H9 (cell line): ENCODE measurements around the gene FLT3LG. TPM values are rescaled to one million over a fixed set of nuclear protein-coding genes. Genes with fewer than 3 reads are reported as not detected.
A peak's percentile ranks its signal among the peaks of the same experiment; 100 is the strongest.

Experiments used
- DNase-seq: peaks from one replicate; pipeline ENCODE4 v3.0.0-alpha.2; 2017
- H2AFZ ChIP-seq: one replicate; pipeline ENCODE4 v1.6.1; 2013; ENCODE audit warnings: mild to moderate bottlenecking, low read length, control low read depth, moderate library complexity
- H2AK5ac ChIP-seq: 2 replicates; pipeline ENCODE4 v1.6.1; 2013; ENCODE audit warnings: low read length, control low read depth, mixed read lengths; ENCODE audit not compliant: insufficient read length
- H2BK120ac ChIP-seq: one replicate; pipeline ENCODE4 v1.6.1; 2013; ENCODE audit warnings: low read depth, mild to moderate bottlenecking, low read length, control low read depth, inconsistent platforms; ENCODE audit not compliant: poor library complexity, severe bottlenecking
- H2BK12ac ChIP-seq: 2 replicates; pipeline ENCODE4 v1.6.1; 2013; ENCODE audit warnings: low read length, control low read depth, mixed read lengths, low read depth; ENCODE audit not compliant: insufficient read length
- H2BK15ac ChIP-seq: 2 replicates; pipeline ENCODE4 v1.6.1; 2013; ENCODE audit warnings: low read depth, low read length, control low read depth
- H2BK20ac ChIP-seq: one replicate; pipeline ENCODE4 v1.6.1; 2013; ENCODE audit warnings: low read depth, mild to moderate bottlenecking, low read length, control low read depth, inconsistent platforms; ENCODE audit not compliant: poor library complexity, severe bottlenecking
- H2BK5ac ChIP-seq: 2 replicates; pipeline ENCODE4 v1.6.1; 2013; ENCODE audit warnings: low read length, control low read depth, mixed read lengths; ENCODE audit not compliant: insufficient read length
- H3K14ac ChIP-seq: 2 replicates; pipeline ENCODE4 v1.6.1; 2013; ENCODE audit warnings: low read length, control low read depth; ENCODE audit not compliant: insufficient read depth
- H3K18ac ChIP-seq: 2 replicates; pipeline ENCODE4 v1.6.1; 2013; ENCODE audit warnings: low read depth, mild to moderate bottlenecking, mixed read lengths, low read length, control low read depth; ENCODE audit not compliant: insufficient read length
- H3K23ac ChIP-seq: 2 replicates; pipeline ENCODE4 v1.6.1; 2013; ENCODE audit warnings: low read length, control low read depth, mixed read lengths, low read depth; ENCODE audit not compliant: insufficient read length
- H3K23me2 ChIP-seq: 2 replicates; pipeline ENCODE4 v1.6.1; 2013; ENCODE audit warnings: low read depth, mild to moderate bottlenecking, mixed read lengths, low read length, control low read depth; ENCODE audit not compliant: insufficient read length, poor library complexity, severe bottlenecking
- H3K27ac ChIP-seq: 2 replicates; pipeline ENCODE4 v1.5.1; 2013; ENCODE audit warnings: low read length, control low read depth, mixed read lengths, low read depth; ENCODE audit not compliant: insufficient read length
- H3K27me3 ChIP-seq: 2 replicates; pipeline ENCODE4 v1.6.1; 2013; ENCODE audit warnings: low read length, control low read depth, inconsistent platforms; ENCODE audit not compliant: insufficient read depth
- H3K4ac ChIP-seq: 2 replicates; pipeline ENCODE4 v1.6.1; 2013; ENCODE audit warnings: low read depth, mild to moderate bottlenecking, control low read depth, inconsistent platforms, low read length, moderate library complexity
- H3K4me1 ChIP-seq: 2 replicates; pipeline ENCODE4 v1.6.1; 2013; ENCODE audit warnings: low read length, control low read depth, inconsistent platforms; ENCODE audit not compliant: insufficient read depth
- H3K4me2 ChIP-seq: 2 replicates; pipeline ENCODE4 v1.6.1; 2013; ENCODE audit warnings: low read length, control low read depth, mixed read lengths; ENCODE audit not compliant: insufficient read length, insufficient read depth
- H3K56ac ChIP-seq: 2 replicates; pipeline ENCODE4 v1.6.1; 2013; ENCODE audit warnings: low read depth, mild to moderate bottlenecking, mixed read lengths, low read length, control low read depth; ENCODE audit not compliant: insufficient read length
- H3K79me1 ChIP-seq: 2 replicates; pipeline ENCODE4 v1.6.1; 2013; ENCODE audit warnings: low read depth, mild to moderate bottlenecking, moderate library complexity, low read length, control low read depth, inconsistent platforms; ENCODE audit not compliant: insufficient read depth, poor library complexity, severe bottlenecking
- H3K79me2 ChIP-seq: 2 replicates; pipeline ENCODE4 v1.6.1; 2013; ENCODE audit warnings: low read length, control low read depth, inconsistent platforms; ENCODE audit not compliant: insufficient read depth
- H3K9ac ChIP-seq: 2 replicates; pipeline ENCODE4 v1.6.1; 2013; ENCODE audit warnings: low read length, control low read depth, mixed read lengths; ENCODE audit not compliant: insufficient read length; ENCODE audit errors: extremely low read depth
- H3K9me3 ChIP-seq: one replicate; pipeline ENCODE4 v1.6.1; 2013; ENCODE audit warnings: low read depth, low read length, inconsistent platforms; ENCODE audit not compliant: control insufficient read depth
- H3T11ph ChIP-seq: one replicate; pipeline ENCODE4 v1.6.1; 2013; ENCODE audit warnings: mild to moderate bottlenecking, low read length, control low read depth, inconsistent platforms
- H4K20me1 ChIP-seq: one replicate; pipeline ENCODE4 v1.6.1; 2013; ENCODE audit not compliant: control insufficient read depth, insufficient read length, insufficient read depth
- H4K5ac ChIP-seq: 2 replicates; pipeline ENCODE4 v1.6.1; 2013; ENCODE audit warnings: low read depth, mild to moderate bottlenecking, mixed read lengths, low read length, control low read depth; ENCODE audit not compliant: insufficient read length
- H4K8ac ChIP-seq: replicated peaks from 2 replicates; pipeline ENCODE4 v1.6.1; 2013; ENCODE audit warnings: low read length, control low read depth, mixed read lengths, low read depth; ENCODE audit not compliant: insufficient read length
- H4K91ac ChIP-seq: 2 replicates; pipeline ENCODE4 v1.6.1; 2013; ENCODE audit warnings: low read depth, mild to moderate bottlenecking, moderate library complexity, mixed read lengths, low read length, control low read depth; ENCODE audit not compliant: insufficient read length
- H3K27ac Mint-ChIP-seq, 3 experiments: 2 replicates in 2 of 3; 3 replicates in 1 of 3; pipeline ENCODE4 v1.8.0; 2020 to 2021; ENCODE audit warnings: mixed read lengths in 3 of 3, mild to moderate bottlenecking in 1 of 3, moderate library complexity in 1 of 3
- H3K27me3 Mint-ChIP-seq: 2 replicates; pipeline ENCODE4 v1.8.0; 2021; ENCODE audit warnings: low read depth, mild to moderate bottlenecking, moderate library complexity, mixed read lengths
- H3K36me3 Mint-ChIP-seq, 3 experiments: 2 replicates in 2 of 3; 3 replicates in 1 of 3; pipeline ENCODE4 v1.8.0; 2020 to 2021; ENCODE audit warnings: low read depth in 3 of 3, mixed read lengths in 3 of 3; ENCODE audit not compliant: insufficient read depth in 1 of 3
- H3K4me1 Mint-ChIP-seq, 2 experiments: 2 replicates each; pipeline ENCODE4 v1.8.0; 2020; ENCODE audit warnings: mixed read lengths in 2 of 2
- H3K4me3 Mint-ChIP-seq, 2 experiments: 2 replicates in 1 of 2; 3 replicates in 1 of 2; pipeline ENCODE4 v1.8.0; 2020 to 2021; ENCODE audit warnings: mild to moderate bottlenecking in 2 of 2, mixed read lengths in 2 of 2, moderate library complexity in 1 of 2
- H3K9me3 Mint-ChIP-seq, 2 experiments: 2 replicates in 1 of 2; 3 replicates in 1 of 2; pipeline ENCODE4 v1.8.0; 2020; ENCODE audit warnings: mild to moderate bottlenecking in 2 of 2, mixed read lengths in 2 of 2, moderate library complexity in 1 of 2
- WGBS: extraction: QIAGEN DNeasy Blood & Tissue Kit; methylation state at CpG from one replicate; pipeline ENCODE4 v1.1.7; 2013; ENCODE audit warnings: missing lambda C conversion rate, low lambda C conversion rate, mixed read lengths; ENCODE audit not compliant: insufficient read length; ENCODE audit errors: extremely low coverage; 5-methylcytosine and 5-hydroxymethylcytosine counted together
- total RNA-seq: library from RNA; stranded (reverse); gene quantifications from 2 replicates; pipeline ENCODE4 v1.2.1, GENCODE V29; 2021
- TF ChIP-seq, protein P1 (sequence below): fragments of 200-600 bp; sonication (generic); conservative IDR thresholded peaks from 3 replicates; pipeline ENCODE4 v1.8.0; 2021; ENCODE audit warnings: antibody characterized with exemption, mild to moderate bottlenecking

FLT3LG gene
- total RNA-seq, 1 experiment from 2014 or later, result 2.1 TPM

DNA sequence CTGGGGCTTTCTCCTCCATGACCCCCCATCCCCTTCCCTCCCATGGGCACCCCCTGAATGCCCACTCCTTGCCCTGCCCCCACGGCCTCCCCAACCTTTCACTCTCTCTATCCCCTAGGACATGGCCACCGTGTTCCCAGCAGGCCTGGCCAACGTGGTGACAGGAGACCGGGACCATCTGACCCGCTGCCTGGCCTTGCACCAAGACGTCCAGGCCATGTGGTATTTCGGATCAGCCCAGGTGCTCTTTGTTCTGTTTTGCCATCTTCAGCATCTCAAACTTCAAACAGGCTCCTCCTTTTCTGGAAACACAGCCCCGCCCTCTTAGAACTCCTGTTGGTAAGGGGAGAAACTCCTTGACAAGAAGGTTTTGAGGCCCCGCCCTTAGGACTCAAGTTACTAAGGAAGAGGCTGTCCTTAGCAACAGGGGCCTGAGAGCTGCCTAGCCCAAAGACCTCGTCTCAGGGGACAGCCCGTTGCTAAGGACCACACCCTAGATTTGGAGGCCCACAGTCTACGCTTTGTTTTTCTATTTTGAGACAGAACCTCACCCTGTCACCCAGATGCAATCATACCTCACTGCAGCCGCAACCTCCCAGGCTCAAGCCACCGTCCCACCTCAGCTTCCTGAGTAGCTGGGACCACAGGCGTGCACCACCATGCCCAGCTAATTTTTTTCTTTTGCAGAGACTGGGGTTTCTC, 5.1 kb upstream of the FLT3LG start:
- H3K4me3 Mint-ChIP-seq, result peak overlapping the region in 1 of 2 experiments; percentile 56; a peak in 3 of 5 replicates
- no peak overlapping the region for H2BK5ac ChIP-seq
- no CpG with 5 or more reads among the region's 15 CpGs for WGBS
- H3K27me3 ChIP-seq, result no peaks in the 10 kb centered on the region
- no peaks in the 10 kb centered on the region for H3K27me3 Mint-ChIP-seq
- H3K9me3 Mint-ChIP-seq, result no peaks in the 10 kb centered on the region
- H2AFZ ChIP-seq, result no peak overlapping the region
- no peak overlapping the region for H3K23ac ChIP-seq
- peaks cover 10 to 27% (median 27%) of the 10 kb centered on the region in 3 experiments; a peak in 6 of 7 replicates for H3K36me3 Mint-ChIP-seq
- H3K27ac Mint-ChIP-seq, result peak overlapping the region in 2 of 3 experiments; percentile 88 to 97; a peak in 5 of 7 replicates
- H3K4me1 Mint-ChIP-seq, result peaks cover 6 to 10% of the 10 kb centered on the region in 2 experiments
- TF ChIP-seq, protein P1, sequence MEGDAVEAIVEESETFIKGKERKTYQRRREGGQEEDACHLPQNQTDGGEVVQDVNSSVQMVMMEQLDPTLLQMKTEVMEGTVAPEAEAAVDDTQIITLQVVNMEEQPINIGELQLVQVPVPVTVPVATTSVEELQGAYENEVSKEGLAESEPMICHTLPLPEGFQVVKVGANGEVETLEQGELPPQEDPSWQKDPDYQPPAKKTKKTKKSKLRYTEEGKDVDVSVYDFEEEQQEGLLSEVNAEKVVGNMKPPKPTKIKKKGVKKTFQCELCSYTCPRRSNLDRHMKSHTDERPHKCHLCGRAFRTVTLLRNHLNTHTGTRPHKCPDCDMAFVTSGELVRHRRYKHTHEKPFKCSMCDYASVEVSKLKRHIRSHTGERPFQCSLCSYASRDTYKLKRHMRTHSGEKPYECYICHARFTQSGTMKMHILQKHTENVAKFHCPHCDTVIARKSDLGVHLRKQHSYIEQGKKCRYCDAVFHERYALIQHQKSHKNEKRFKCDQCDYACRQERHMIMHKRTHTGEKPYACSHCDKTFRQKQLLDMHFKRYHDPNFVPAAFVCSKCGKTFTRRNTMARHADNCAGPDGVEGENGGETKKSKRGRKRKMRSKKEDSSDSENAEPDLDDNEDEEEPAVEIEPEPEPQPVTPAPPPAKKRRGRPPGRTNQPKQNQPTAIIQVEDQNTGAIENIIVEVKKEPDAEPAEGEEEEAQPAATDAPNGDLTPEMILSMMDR, result no peak
- no peak overlapping the region for H2BK15ac ChIP-seq
- H3K79me1 ChIP-seq, result no peaks in the 10 kb centered on the region
- peak; percentile 94 for DNase-seq
- H4K5ac ChIP-seq, result no peak overlapping the region
- H3K18ac ChIP-seq, result peak overlapping the region; percentile 47
- H3K4ac ChIP-seq, result no peak overlapping the region
- no peak overlapping the region for H3K27ac ChIP-seq
- H2AK5ac ChIP-seq, result no peak overlapping the region
- no peak overlapping the region for H2BK20ac ChIP-seq
- no peak overlapping the region for H3K9ac ChIP-seq
- no peak overlapping the region for H3K4me2 ChIP-seq
- H4K20me1 ChIP-seq, result no peaks in the 10 kb centered on the region
- no peak overlapping the region for H4K91ac ChIP-seq
- H3K79me2 ChIP-seq, result no peaks in the 10 kb centered on the region
- no peak overlapping the region for H3T11ph ChIP-seq
- H3K14ac ChIP-seq, result peak overlapping the region; percentile 25; the same call in 1 of the 2 replicates
- no peak overlapping the region for H3K56ac ChIP-seq
- no peak overlapping the region for H4K8ac ChIP-seq
- H3K4me1 ChIP-seq, result no peaks in the 10 kb centered on the region
- no peaks in the 10 kb centered on the region for H3K9me3 ChIP-seq
- H2BK120ac ChIP-seq, result no peak overlapping the region
- no peak overlapping the region for H2BK12ac ChIP-seq
- no peaks in the 10 kb centered on the region for H3K23me2 ChIP-seq
